A673 (cell line): ENCODE measurements around the gene AGAP5.

ENCODE experiments used
- CTCF ChIP-seq: fragments of 300-800, 200-600 bp; sonication (generic); conservative IDR thresholded peaks from 2 replicates; pipeline ENCODE4 v1.5.1; 2017; ENCODE audit warnings: low read depth, mild to moderate bottlenecking, antibody characterized with exemption, low read length, moderate library complexity, mixed read lengths
- EZH2 ChIP-seq: fragments of 200-600 bp; sonication (generic); IDR thresholded peaks from 2 replicates; pipeline ENCODE4 v1.6.1; 2017; ENCODE audit warnings: borderline replicate concordance, low read depth, mild to moderate bottlenecking, mixed read lengths, antibody characterized with exemption, low read length; ENCODE audit not compliant: poor library complexity, severe bottlenecking

DNA sequence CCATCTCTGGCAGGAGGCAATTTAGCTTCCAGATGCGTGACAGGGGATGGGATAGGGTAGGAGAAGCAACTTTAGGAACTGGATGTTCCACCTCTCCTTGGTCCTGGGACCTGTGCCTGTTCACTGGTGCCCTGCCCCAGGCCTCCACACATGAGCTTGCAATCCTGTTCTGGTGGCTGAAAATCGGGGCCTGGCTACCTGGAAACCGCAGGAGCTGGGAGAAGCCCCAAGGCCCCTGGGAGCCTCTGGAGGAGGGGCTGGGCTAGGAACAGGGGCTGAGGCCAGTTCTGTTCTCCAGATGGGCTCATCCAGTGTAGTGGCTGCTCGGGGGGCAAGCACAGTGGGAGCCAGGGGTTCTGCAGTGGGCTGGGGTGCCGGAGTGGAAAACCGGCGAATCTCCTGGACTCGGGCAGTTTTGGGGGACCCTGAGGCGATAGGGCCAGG, 51.3 kb downstream of the AGAP5 start:
- TF ChIP-seq CTCF (no peak), EZH2 (no peak)
